Stimulated activated CD4-positive, alpha-beta T cell treated with anti-CD3 and anti-CD28 coated beads, Interleukin-1b, Interleukin-23, amount 100 ng/mL, for 24 hours (primary cell): ENCODE data around the gene EVPLL.
A peak's percentile ranks its signal among the peaks of the same experiment; 100 is the strongest.
"Not testable (repeated sequence)": the region's sequence is repeated elsewhere in the genome, so short reads cannot be mapped to it uniquely, and the experiment has no call there.

Experiments
- DNase-seq, 4 experiments: peaks; one replicate each; pipeline ENCODE4 v3.0.0-alpha.2; 2020; ENCODE audit warnings: low read depth in 4 of 4, low spot score in 1 of 4

Gene EVPLL

GRCh38 chr17:18378614-18379013 lies 1.0 kb downstream of the EVPLL start:
- not testable (repeated sequence) for DNase-seq

- DNase-seq = no peak
These were observed 1.9 kb downstream of the EVPLL start for GRCh38 chr17:18379246-18380146.

GRCh38 chr17:18380471-18381157 lies 3.0 kb downstream of the EVPLL start:
- DNase-seq = no peak

GRCh38 chr17:18381158-18381952 lies 3.8 kb downstream of the EVPLL start:
- DNase-seq = no peak

GRCh38 chr17:18381953-18382245 lies 4.3 kb downstream of the EVPLL start:
- DNase-seq = no peak

GRCh38 chr17:18382441-18383078 lies 5.0 kb downstream of the EVPLL start:
- no peak for DNase-seq

- DNase-seq = not testable (repeated sequence)
These were observed 5.5 kb downstream of the EVPLL start for GRCh38 chr17:18383079-18383481.

- DNase-seq = not testable (repeated sequence)
These were observed 6.7 kb downstream of the EVPLL start for GRCh38 chr17:18384271-18384670.

- not testable (repeated sequence) for DNase-seq
These were observed 10.0 kb downstream of the EVPLL start for GRCh38 chr17:18387583-18387982.

- DNase-seq = not testable (repeated sequence)
These were observed 10.7 kb downstream of the EVPLL start for GRCh38 chr17:18388266-18388665.

- DNase-seq = not testable (repeated sequence)
These were observed 11.2 kb downstream of the EVPLL start for GRCh38 chr17:18388728-18389127.

GRCh38 chr17:18401872-18402590 lies 24.5 kb downstream of the EVPLL start:
- DNase-seq = not testable (repeated sequence)

- not testable (repeated sequence) for DNase-seq
These were observed 25.6 kb downstream of the EVPLL start for GRCh38 chr17:18403166-18403565.

- DNase-seq = not testable (repeated sequence)
These were observed 26.0 kb downstream of the EVPLL start for GRCh38 chr17:18403604-18404003.

- not testable (repeated sequence) for DNase-seq
These were observed 31.3 kb downstream of the EVPLL start for GRCh38 chr17:18408906-18409305.

GRCh38 chr17:18409321-18409720 lies 31.7 kb downstream of the EVPLL start:
- DNase-seq = not testable (repeated sequence)

- DNase-seq = not testable (repeated sequence)
These were observed 33.2 kb downstream of the EVPLL start for GRCh38 chr17:18410736-18411135.

- DNase-seq = peak in 2 of 4 experiments; percentile 11 to 13
These were observed 33.8 kb downstream of the EVPLL start for GRCh38 chr17:18411377-18411864.

- not testable (repeated sequence) for DNase-seq
These were observed 34.5 kb downstream of the EVPLL start for GRCh38 chr17:18412001-18412538.

- not testable (repeated sequence) for DNase-seq
These were observed 43.9 kb downstream of the EVPLL start for GRCh38 chr17:18421521-18421920.
